Transverse colon (tissue), 4 donors: ENCODE results near the gene ATP6V1E1. TPM values are rescaled to one million over a fixed set of nuclear protein-coding genes. Genes with fewer than 3 reads are reported as not detected.

Source experiments
- DNase-seq: peaks from one replicate; pipeline ENCODE4 v3.0.0-alpha.2; 2019
- H3K27ac ChIP-seq, 4 donors: fragments of 200-600 bp; sonication (generic); 2 replicates each; pipeline ENCODE4 v1.5.1; 2016 to 2018; ENCODE audit warnings: inconsistent platforms in 4 of 4
- H3K27me3 ChIP-seq: fragments of 200-600 bp; sonication (generic); 2 replicates; pipeline ENCODE4 v1.5.1; 2017; ENCODE audit warnings: inconsistent platforms
- H3K36me3 ChIP-seq, 4 donors: fragments of 200-600 bp; sonication (generic); 2 replicates each; pipeline ENCODE4 v1.5.1; 2017 to 2019; ENCODE audit warnings: inconsistent platforms in 4 of 4
- H3K4me1 ChIP-seq, 4 donors: fragments of 200-600 bp; sonication (generic); 2 replicates each; pipeline ENCODE4 v1.5.1; 2017 to 2020; ENCODE audit warnings: inconsistent platforms in 4 of 4
- H3K4me3 ChIP-seq, 4 donors: fragments of 200-600 bp; sonication (generic); 1 replicate in 1 of 4; 2 replicates in 3 of 4; pipeline versions ENCODE4 v1.5.1 to v1.6.1; 2017 to 2019; ENCODE audit warnings: inconsistent platforms in 4 of 4
- H3K9me3 ChIP-seq, 2 donors: fragments of 200-600 bp; sonication (generic); 2 replicates each; pipeline ENCODE4 v1.5.1; 2017 to 2019; ENCODE audit warnings: inconsistent platforms in 2 of 2
- CTCF ChIP-seq, 5 experiments: fragments of 200-600 bp in 3 of 5; fragments of 450-650 bp in 2 of 5; sonication (generic) in 3 of 5; IDR thresholded peaks; 1 replicate in 2 of 5; 2 replicates in 3 of 5; pipeline ENCODE4 v1.5.1; 2016 to 2017; ENCODE audit warnings: antibody characterized with exemption in 5 of 5, inconsistent platforms in 3 of 5, mild to moderate bottlenecking in 2 of 5, moderate library complexity in 1 of 5
- EP300 ChIP-seq: sonication (generic); formaldehyde crosslinking; IDR thresholded peaks from one replicate; pipeline ENCODE4 v1.6.1; 2017; ENCODE audit warnings: antibody characterized with exemption, low read depth
- POLR2A ChIP-seq: fragments of 450-650 bp; IDR thresholded peaks from one replicate; pipeline ENCODE4 v1.6.1; 2016; ENCODE audit warnings: antibody characterized with exemption, mild to moderate bottlenecking, moderate library complexity
- POLR2AphosphoS5 ChIP-seq, 3 donors: sonication (generic); formaldehyde crosslinking; IDR thresholded peaks; one replicate each; pipeline ENCODE4 v1.6.1; 2016; ENCODE audit warnings: antibody characterized with exemption in 3 of 3
- WGBS, 2 donors: methylation state at CpG; one replicate each; pipeline ENCODE4 v1.1.5; 2018; ENCODE audit warnings: low coverage in 1 of 2; 5-methylcytosine and 5-hydroxymethylcytosine counted together
- in situ Hi-C, 4 donors: fragments of 200-750 bp; cut with MboI; loops; one replicate each; pipeline versions ENCODE4 v1.15.0 to v1.15.1; 2017; ENCODE audit warnings: low sequenced_read_pairs in 3 of 4, low pct_ligation_motif_present in 1 of 4, low pct_unique_long_range_greater_than_20kb in 1 of 4
- intact Hi-C: fragments of 100-400 bp; cut with DNase I; formaldehyde crosslinking; loops from one replicate; pipeline ENCODE4 v1.15.1; 2023; ENCODE audit warnings: low total_unique reads
- total RNA-seq, 4 donors: library from RNA; depleted of rRNA; stranded (reverse); fragments of >200 nt; gene quantifications; one replicate each; pipeline ENCODE4 v1.1.0, GENCODE V29; 2016

Gene ATP6V1E1
- total RNA-seq, 4 donors from 2014 or later, result 103 to 142 (median 107) TPM

DNA sequence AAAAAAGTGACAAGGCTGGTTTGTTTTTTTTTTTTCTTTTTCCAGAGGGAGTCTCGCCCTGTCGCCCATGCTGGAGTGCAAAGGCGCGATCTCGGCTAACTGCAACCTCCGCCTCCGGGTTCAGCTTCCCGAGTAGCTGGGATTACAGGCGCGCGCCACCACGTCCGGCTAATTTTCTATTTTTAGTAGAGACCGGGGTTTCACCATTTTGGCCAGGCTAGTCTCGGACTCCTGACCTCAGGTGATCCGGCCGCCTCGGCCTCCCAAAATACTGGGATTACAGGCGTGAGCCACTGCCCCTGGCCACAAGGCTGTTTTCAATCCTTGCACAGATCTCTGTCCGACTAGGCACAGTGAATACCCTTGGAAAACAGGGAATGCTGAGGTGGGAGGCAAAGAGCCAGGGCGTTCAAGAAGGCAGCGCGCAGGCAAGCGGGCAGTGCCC, 566 bp downstream of the ATP6V1E1 start:
- H3K27ac ChIP-seq, result peak overlapping the region; percentile 89 to 98 (median 92)
- H3K9me3 ChIP-seq, result no peaks in the 10 kb centered on the region
- WGBS, 2 donors, result 13 to 15% methylated on average over 10 to 24 of the region's 24 CpGs
- no peak for DNase-seq
- no peaks in the 10 kb centered on the region for H3K27me3 ChIP-seq
- intact Hi-C loops (no loop called here), in situ Hi-C loops (no loop called here)
- peak overlapping the region; percentile 63 to 99 (median 94) for H3K4me3 ChIP-seq
- TF ChIP-seq CTCF (IDR thresholded peaks at IDR 0.05) (no peak), EP300 (no peak), POLR2A (no peak), POLR2AphosphoS5 (IDR thresholded peaks at IDR 0.05) (no peak)
- peaks cover 17 to 39% (median 19%) of the 10 kb centered on the region in 4 donors for H3K4me1 ChIP-seq
- peaks cover 0 to 17% (median 4%) of the 10 kb centered on the region in 4 donors for H3K36me3 ChIP-seq

- in situ Hi-C loops (no loop called here), intact Hi-C loops (no loop called here)
- Histone ChIP-seq H3K27me3 (no peaks in the 10 kb centered on the region), H3K4me1 (no peaks in the 10 kb centered on the region), H3K36me3 (peaks cover 0 to 51% (median 21%) of the 10 kb centered on the region in 4 donors), H3K9me3 (no peaks in the 10 kb centered on the region), H3K27ac (no peak overlapping the region), H3K4me3 (no peak overlapping the region)
- 89 to 97% methylated on average over 7 of the region's 7 CpGs for WGBS, 2 donors
- TF ChIP-seq POLR2AphosphoS5 (IDR thresholded peaks at IDR 0.05) (no peak), CTCF (IDR thresholded peaks at IDR 0.05) (no peak), EP300 (no peak), POLR2A (no peak)
- no peak for DNase-seq
Measured at GRCh38 chr22:17613280-17613679, 15.3 kb downstream of the ATP6V1E1 start.

GRCh38 chr22:17612057-17612456, 16.5 kb downstream of the ATP6V1E1 start:
- peaks cover 0 to 43% (median 20%) of the 10 kb centered on the region in 4 donors for H3K36me3 ChIP-seq
- in situ Hi-C loops, result no loop called here
- 83 to 93% methylated on average over 1 to 3 of the region's 3 CpGs for WGBS, 2 donors

GRCh38 chr22:17607891-17608521, 20.5 kb downstream of the ATP6V1E1 start:
- Histone ChIP-seq H3K27me3 (no peaks in the 10 kb centered on the region), H3K36me3 (peaks cover 0 to 34% (median 14%) of the 10 kb centered on the region in 4 donors), H3K27ac (no peak overlapping the region), H3K9me3 (no peaks in the 10 kb centered on the region), H3K4me1 (peaks cover 0 to 4% (median 0%) of the 10 kb centered on the region in 4 donors), H3K4me3 (no peak overlapping the region)
- TF ChIP-seq EP300 (no peak), CTCF (IDR thresholded peaks at IDR 0.05) (no peak), POLR2A (no peak), POLR2AphosphoS5 (IDR thresholded peaks at IDR 0.05) (no peak)
- intact Hi-C loops (no loop called here), in situ Hi-C loops (no loop called here)
- no peak for DNase-seq
- 70 to 86% methylated on average over 2 to 4 of the region's 4 CpGs for WGBS, 2 donors

More at GRCh38 chr22:17612057-17612456, 16.5 kb downstream of the ATP6V1E1 start:
- intact Hi-C loops, result no loop called here
- H3K27me3 ChIP-seq, result no peaks in the 10 kb centered on the region
- no peak overlapping the region for H3K4me3 ChIP-seq
- TF ChIP-seq CTCF (IDR thresholded peaks at IDR 0.05) (no peak), POLR2AphosphoS5 (IDR thresholded peaks at IDR 0.05) (no peak), EP300 (no peak), POLR2A (no peak)
- H3K27ac ChIP-seq, result no peak overlapping the region
- no peaks in the 10 kb centered on the region for H3K4me1 ChIP-seq
- no peak for DNase-seq
- no peaks in the 10 kb centered on the region for H3K9me3 ChIP-seq
